Psoas muscle (tissue), 8 donors: ENCODE data around the gene DLX4. TPM values are rescaled to one million over a fixed set of nuclear protein-coding genes. Genes with fewer than 3 reads are reported as not detected.

Experiments
- ATAC-seq, 4 donors: fragments of 200-7000 bp; cut with Tn5 transposase; one replicate each; pipeline ENCODE4 v1.9.1; 2020; ENCODE audit warnings: moderate library complexity in 3 of 4, mild to moderate bottlenecking in 2 of 4
- DNase-seq, 2 donors: peaks; one replicate each; pipeline ENCODE4 v3.0.0-alpha.2; 2020
- H3K27ac ChIP-seq: fragments of 200-600 bp; one replicate; pipeline ENCODE4 v1.8.0; 2022
- H3K27me3 ChIP-seq, 3 donors: fragments of 200-600 bp in 1 of 3; one replicate each; pipeline versions ENCODE4 v1.6.1 to v1.8.0; 2013 to 2022; ENCODE audit warnings: low read length in 2 of 3, mild to moderate bottlenecking in 2 of 3, moderate library complexity in 1 of 3; ENCODE audit not compliant: insufficient read depth in 3 of 3
- H3K36me3 ChIP-seq, 2 donors: fragments of 200-600 bp in 1 of 2; one replicate each; pipeline versions ENCODE4 v1.6.1 to v1.8.0; 2013 to 2022; ENCODE audit warnings: low read depth in 1 of 2, mild to moderate bottlenecking in 1 of 2, moderate library complexity in 1 of 2; ENCODE audit not compliant: insufficient read depth in 1 of 2
- H3K4me1 ChIP-seq: fragments of 200-600 bp; one replicate; pipeline ENCODE4 v1.8.0; 2022
- H3K4me3 ChIP-seq: fragments of 200-600 bp; one replicate; pipeline ENCODE4 v1.8.0; 2022; ENCODE audit warnings: mild to moderate bottlenecking
- H3K9me3 ChIP-seq: fragments of 200-600 bp; one replicate; pipeline ENCODE4 v1.8.0; 2022
- CTCF ChIP-seq: fragments of 200-600 bp; IDR thresholded peaks from one replicate; pipeline ENCODE4 v1.8.0; 2022; ENCODE audit warnings: antibody characterized with exemption
- WGBS, 3 donors: extraction: QIAGEN DNeasy Blood & Tissue Kit; methylation state at CpG; one replicate each; pipeline versions ENCODE4 v1.1.6 to v1.1.7; 2013; 5-methylcytosine and 5-hydroxymethylcytosine counted together
- intact Hi-C, 2 donors: fragments of 100-400 bp; cut with DNase I; formaldehyde crosslinking; loops; one replicate each; pipeline versions ENCODE4 v1.11.0 to v1.14.2; 2022
- polyA plus RNA-seq, 3 donors: library from polyadenylated mRNA; stranded (reverse); fragments of 200-250 nt; gene quantifications; one replicate each; pipeline ENCODE4 v1.2.3, GENCODE V29; 2013
- total RNA-seq, 4 donors: library from RNA; stranded (reverse); fragmentation: NEBNext Ultra II Directional in 2 of 4; extraction: Animal tissue kit (Norgen Biotek cat#: 25700) in 2 of 4; gene quantifications; one replicate each; pipeline versions ENCODE4 v1.2.1 to v1.2.4, GENCODE V29; 2021 to 2023
- donor health status: healthy with polysubstance abuse.
- donor health status: DM: no; HTN: no; CAD: no; lungs with moderate emphysema.
- donor health status: Bipolar disorder and iron deficiency.
- donor health status: healthy.
- donor health status: DM: yes; HTN: yes; CAD: no.
- donor health status: DM: no; HTN: no; CAD: no.
- donor health status: DM: no; HTN: no; CAD: no.
- donor health status: DM: yes; HTN: yes; CAD: no.

Gene DLX4
- total and polyA plus RNA-seq, 7 donors = not detected

- peaks cover 0 to 71% (median 20%) of the 10 kb centered on the region in 3 donors for H3K27me3 ChIP-seq
- H3K9me3 ChIP-seq = no peaks in the 10 kb centered on the region
- DNase-seq (no peak), ATAC-seq (no peak)
- intact Hi-C loops = no loop called here
- TF ChIP-seq CTCF = no peak
- H3K36me3 ChIP-seq = no peaks in the 10 kb centered on the region
- H3K27ac ChIP-seq = no peak overlapping the region
- WGBS, 3 donors = 84 to 85% (median 84%) methylated on average over 5 of the region's 5 CpGs
- no peak overlapping the region for H3K4me3 ChIP-seq
- no peaks in the 10 kb centered on the region for H3K4me1 ChIP-seq
These were observed 26.0 kb upstream of the DLX4 start for GRCh38 chr17:49942947-49943346.

- Histone ChIP-seq H3K27me3 (peaks cover 0 to 68% (median 19%) of the 10 kb centered on the region in 3 donors), H3K36me3 (no peaks in the 10 kb centered on the region), H3K27ac (no peak overlapping the region), H3K4me1 (no peaks in the 10 kb centered on the region), H3K9me3 (no peaks in the 10 kb centered on the region), H3K4me3 (no peak overlapping the region)
- DNase-seq (no peak), ATAC-seq (no peak)
- no peak for TF ChIP-seq CTCF
- intact Hi-C loops = no loop called here
- WGBS, 3 donors = 19 to 26% (median 26%) methylated on average over 26 of the region's 26 CpGs
These were observed 24.6 kb upstream of the DLX4 start for GRCh38 chr17:49944273-49944870.

GRCh38 chr17:49946208-49946607, 22.8 kb upstream of the DLX4 start:
- DNase-seq (no peak), ATAC-seq (no peak)
- no peaks in the 10 kb centered on the region for H3K36me3 ChIP-seq
- no peak for TF ChIP-seq CTCF
- 60 to 68% (median 64%) methylated on average over 8 of the region's 8 CpGs for WGBS, 3 donors
- intact Hi-C loops = no loop called here
- no peaks in the 10 kb centered on the region for H3K9me3 ChIP-seq
- H3K27me3 ChIP-seq = peaks cover 0 to 79% (median 21%) of the 10 kb centered on the region in 3 donors
- H3K4me3 ChIP-seq = no peak overlapping the region
- no peak overlapping the region for H3K27ac ChIP-seq
- H3K4me1 ChIP-seq = no peaks in the 10 kb centered on the region

DNA sequence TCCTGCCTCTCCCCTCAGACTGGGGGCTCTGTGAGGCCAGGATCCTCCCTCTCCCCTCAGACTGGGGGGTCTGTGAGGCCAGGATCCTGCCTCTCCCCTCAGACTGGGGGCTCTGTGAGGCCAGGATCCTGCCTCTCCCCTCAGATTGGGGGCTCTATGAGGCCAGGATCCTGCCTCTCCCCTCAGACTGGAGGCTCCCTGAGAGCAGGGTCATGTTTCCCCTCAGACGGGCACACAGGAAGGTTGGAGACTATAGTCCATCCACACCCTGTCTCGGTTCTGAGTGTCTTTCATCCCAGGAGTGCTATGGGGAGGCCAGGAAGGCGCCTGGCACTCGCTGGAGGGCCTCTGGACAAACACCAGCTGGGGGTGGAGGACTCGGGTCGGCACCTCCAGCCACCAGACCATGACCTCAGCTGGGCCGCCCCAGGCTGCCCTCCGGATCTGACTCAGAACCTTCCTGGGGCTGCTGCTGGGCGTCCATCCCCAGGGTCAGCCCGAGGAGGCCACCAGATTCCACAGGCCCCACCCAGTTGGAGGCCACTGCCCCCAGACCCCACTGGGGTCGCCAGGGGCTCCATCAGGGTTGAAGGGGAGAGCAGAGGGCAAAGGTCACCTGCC, 21.9 kb upstream of the DLX4 start:
- Histone ChIP-seq H3K27me3 (peaks cover 0 to 82% (median 24%) of the 10 kb centered on the region in 3 donors), H3K9me3 (no peaks in the 10 kb centered on the region), H3K4me3 (no peak overlapping the region), H3K36me3 (no peaks in the 10 kb centered on the region), H3K4me1 (no peaks in the 10 kb centered on the region), H3K27ac (no peak overlapping the region)
- DNase-seq (no peak), ATAC-seq (no peak)
- 71 to 80% (median 75%) methylated on average over 11 of the region's 11 CpGs for WGBS, 3 donors
- TF ChIP-seq CTCF = no peak
- intact Hi-C loops = no loop called here
